HG03159 (cell line): ENCODE measurements around the gene UBE4B.
"Not testable (repeated sequence)": the region's sequence is repeated elsewhere in the genome, so short reads cannot be mapped to it uniquely, and the experiment has no call there.

Source experiments
- ATAC-seq: cut with Tn5 transposase; IDR thresholded peaks from one replicate; pipeline ENCODE4 v1.9.1; 2021; ENCODE audit warnings: mild to moderate bottlenecking, moderate library complexity; ENCODE audit not compliant: unreplicated experiment

Gene UBE4B

DNA sequence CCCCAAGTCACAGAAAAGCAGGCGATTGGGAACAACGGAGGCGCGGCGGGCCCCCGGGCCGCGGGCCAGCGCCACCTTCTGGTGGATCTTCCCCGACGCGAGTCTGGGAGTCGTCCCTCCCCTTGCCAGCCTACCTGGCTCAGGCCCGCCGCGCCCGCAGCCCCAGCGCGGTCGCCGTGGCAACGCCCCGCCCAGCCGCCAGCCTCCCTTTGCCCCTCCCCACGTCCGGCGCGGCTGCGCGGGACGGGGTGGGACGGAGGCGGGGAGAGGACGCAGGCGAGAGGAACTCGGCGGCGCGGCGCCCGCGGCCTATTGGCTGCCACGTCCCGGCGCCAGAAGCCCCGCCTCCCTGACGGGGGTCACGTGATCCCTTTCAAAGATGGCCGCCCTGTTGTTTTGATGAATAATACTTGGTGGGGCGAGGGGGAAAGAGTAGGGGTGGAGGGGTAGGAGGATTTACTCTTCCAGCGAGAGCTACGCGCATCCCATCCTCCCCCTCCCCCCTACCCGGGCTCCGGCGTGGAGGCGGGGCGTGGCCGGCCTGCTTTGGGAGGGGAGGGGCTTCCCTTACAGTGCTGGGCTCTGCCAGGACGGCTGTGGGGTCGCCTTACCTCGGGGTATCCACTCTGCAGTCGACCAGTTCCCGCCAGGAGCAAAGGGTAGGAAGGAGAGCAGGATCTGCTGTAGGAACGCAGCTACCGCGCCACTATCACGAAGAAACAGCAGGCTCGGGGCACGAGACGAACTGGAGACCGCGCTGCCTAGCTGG lies at the start of gene UBE4B:
Gene UBE4B (plus strand): TSS at position 369 of the 769 bp plus-strand sequence. CDS start 713 bp downstream, outside the sequence.
- peak; percentile 96 for ATAC-seq

DNA sequence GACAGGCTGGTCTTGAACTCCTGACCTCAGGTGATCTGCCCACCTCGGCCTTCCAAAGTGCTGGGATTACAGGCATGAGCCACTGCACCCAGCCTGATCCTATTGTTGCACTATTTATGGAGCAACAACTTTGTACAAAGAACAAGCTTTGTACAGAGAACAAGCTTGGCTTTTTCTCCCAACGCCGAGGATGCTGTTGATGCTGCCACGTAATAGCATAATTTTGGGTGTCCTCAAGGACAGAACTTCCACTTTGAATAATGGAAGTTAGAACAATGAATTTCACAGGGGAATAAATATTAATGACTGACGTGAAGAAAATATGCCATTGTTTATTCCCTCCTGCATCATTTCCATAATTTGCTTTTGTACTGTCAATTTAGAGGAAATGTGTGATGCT lies 48.5 kb upstream of the UBE4B start:
- no peak for ATAC-seq

DNA sequence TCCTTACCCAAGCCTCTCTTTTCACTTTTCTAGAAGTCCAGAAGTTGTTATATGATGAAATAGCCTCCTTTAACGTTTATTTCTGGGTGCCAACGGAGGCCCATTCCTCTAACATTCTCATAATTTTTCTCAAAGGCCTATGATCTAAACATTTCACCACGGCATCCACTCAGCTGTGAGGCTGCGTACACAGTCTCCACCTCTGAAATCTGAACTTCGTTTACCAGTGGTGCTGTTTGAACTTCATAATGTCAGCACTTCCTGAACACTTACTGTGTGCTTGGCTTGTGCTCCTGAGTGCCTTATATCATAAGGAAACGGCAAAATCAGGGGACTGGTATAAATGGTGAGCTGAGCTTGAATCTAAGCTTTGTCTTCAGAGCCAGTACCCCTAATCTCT lies 47.8 kb upstream of the UBE4B start:
- no peak for ATAC-seq

DNA sequence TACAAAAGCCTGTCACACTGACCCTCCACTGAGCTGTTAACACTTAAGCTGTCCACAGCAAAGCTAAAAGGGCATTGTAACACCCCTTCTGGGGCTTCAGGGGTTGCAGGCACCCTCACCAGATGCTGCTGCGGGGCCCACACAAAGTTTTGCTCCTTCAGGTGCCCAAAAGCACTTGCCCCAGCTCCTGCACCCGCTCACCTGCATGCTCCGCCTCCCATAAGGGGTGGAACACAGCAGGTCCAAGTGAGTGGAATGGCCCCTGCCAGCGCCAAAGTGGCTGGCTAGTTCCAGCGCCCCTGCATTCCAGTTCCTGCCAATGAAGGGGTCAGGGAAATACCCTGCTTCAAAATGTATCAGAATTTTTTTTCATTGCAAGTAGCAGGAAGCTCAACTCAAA lies 43.0 kb upstream of the UBE4B start:
- ATAC-seq = no peak

DNA sequence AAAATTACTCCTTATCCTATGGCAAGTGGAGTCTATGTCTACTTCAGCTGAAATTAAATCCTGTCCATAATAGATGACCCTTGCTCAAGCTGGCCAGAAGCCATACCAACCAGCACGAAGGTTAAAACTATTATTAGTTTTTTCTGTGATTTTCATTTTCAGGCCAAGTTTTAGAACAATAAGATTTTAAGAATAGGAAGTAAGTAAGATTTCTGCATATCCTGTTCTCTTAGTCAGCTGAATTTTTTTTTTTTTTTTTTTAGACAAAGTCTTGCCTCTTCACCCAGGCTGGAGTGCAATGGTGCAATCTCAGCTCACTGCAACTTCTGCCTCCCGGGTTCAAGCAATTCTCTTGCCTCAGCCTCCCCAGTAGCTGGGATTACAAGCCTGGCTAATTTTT lies 41.8 kb upstream of the UBE4B start:
- no peak for ATAC-seq

DNA sequence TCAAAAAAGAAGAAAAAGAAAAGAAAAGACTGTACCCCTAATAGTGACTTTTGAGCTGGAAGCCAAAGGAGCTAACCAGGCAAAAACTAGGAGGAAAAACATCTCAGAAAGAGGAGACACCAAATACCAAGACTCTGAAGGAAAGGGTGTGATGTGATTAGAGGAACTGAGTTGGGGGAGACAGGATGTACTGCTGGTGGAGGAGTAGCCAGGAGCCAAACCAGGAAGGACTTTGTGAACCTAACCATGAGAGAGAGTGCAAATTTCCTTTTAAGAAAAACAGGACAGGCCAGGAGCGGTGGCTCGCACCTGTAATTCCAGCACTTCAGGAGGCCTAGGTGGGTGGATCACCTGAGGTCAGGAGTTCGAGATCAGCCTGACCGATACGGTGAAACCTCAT lies 39.8 kb upstream of the UBE4B start:
- no peak for ATAC-seq

DNA sequence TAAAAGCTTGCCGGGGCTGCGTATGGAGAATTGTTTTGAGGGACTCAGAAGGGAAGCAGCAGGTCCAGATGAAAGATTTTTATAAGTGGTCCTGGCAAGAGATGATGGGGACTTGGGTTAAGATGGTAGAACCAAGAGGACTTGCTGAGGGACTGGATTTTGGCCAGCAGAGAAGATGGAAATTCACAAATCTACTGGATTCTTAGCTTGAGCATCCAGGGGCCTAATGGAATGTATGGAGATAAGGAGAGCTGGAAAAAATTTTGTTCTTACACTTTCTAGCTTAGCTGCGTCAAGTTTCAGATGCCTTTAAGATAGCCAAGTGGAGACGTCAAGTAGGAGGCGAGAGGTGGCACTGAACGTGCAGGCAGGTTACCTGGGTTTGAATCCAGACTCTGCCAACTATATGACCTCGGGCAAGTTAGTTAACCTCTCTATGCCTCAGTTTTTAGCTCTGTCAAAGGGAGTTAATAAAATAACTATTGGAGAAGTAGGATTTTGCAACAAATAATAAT lies 39.1 kb upstream of the UBE4B start:
- ATAC-seq = no peak

DNA sequence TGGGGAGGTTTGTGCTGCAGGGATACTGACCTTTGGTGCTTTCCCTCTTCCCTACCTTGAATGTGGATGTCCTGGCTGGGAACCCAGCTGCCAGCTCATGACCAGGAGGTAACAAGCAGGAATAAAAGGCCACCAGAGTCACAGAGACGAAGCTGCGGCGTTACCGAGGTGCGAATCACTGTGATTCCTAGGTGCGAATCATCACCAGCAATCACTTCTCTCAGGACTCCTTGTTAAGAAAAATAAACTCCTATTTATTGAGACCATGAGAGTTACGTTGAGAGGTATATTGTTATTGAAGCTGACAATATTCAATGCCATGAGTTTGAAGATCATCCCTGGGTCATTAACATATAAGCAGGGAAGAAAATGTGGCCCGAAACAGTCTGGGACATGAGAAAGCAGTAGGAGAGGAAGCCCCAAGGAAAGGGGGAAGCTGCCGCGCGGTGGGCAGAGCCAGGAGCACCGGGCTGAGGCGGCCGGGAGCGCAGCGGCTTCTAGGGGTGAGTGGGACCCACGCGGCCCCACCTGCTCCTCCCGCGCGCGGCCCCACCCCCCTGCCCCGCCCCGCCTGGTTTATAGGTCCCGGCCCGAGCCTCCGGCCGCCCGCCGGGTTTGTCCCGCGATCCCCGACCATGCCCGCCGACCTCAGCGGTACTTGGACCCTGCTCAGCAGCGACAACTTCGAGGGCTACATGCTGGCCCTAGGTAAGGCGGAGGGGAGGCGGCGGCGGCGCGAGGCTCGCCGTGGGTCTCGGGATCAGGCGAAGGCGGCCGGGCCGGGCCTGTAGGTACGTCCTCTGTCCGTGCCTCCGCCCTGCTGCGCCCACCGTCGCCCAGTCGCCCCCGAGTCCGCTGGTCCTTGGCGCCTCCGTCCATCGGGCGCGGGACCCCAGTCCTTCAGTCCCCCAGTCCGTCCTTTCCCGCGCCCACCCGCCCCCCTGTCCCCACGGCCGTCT lies 35.9 kb upstream of the UBE4B start, which contains the start of gene RBP7:
Gene RBP7 (plus strand): TSS at position 605 of the 959 bp plus-strand sequence. CDS start 31 bp downstream, at position 636.
- ATAC-seq = no peak

DNA sequence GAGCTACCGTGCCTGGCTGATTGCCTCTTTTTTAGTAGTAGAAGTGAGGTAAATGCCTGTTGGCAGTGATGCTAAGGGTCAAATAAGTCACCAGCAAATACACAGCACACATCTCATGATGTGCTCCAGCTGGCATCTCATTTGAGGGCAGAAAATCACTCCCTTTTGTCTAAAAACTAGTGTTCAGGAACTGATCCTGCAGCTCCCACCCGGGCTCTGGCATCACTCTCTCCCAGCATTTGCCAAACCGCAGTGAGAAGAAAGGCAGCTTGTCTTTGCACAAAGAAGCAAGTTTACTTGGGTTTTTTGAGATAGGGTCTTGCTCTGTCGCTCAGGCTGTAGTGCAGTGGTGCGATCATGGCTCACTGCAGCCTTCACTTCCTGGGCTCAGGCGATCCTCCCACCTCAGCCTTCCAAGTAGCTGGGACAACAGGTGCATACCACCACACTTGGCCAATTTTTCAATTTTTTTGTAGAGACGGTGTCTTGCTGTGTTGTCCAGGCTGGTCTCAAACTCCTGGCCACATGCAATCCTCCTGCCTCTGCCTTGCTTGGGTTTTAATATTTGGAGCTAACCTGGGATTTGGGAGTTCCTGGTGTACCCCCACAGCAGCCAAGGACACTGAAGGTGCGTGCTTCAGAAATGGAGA lies 31.6 kb upstream of the UBE4B start:
- ATAC-seq = no peak

DNA sequence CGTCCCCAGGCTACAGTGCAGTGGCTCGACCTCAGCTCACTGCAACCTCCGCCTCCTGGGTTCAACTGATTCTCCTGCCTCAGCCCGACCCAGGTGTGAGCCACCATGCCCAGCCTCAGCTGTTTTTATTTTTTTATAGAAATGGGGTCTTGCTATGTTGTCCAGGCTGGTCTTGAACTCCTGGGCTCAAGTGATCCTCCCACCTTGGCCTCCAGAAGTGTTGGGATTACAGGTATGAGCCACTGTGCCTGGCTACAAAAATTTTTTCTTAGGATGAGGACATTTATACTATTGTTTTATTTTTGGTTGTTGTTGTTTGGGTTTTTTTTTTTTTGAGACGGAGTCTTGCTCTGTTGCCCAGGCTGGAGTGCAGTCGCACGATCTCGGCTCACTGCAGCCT lies 27.5 kb upstream of the UBE4B start:
- ATAC-seq = not testable (repeated sequence)

DNA sequence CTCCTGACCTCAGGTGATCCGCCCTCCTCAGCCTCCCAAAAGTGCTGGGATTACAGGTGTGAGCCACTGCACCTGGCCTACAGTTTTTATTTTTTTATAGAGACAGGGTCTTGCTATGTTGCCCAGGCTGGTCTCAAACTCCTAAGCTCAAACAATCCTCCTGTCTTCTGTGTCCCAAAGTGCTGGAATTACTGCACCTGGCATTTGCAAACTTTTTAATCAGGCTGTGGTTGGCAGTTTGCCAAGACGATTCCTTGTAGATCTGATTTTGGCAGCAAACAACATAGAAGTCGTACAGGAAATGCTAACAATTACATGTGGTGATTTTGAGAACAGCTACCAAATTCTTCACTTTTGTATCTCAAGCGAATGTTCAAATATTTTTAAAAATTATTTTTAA lies 25.6 kb upstream of the UBE4B start:
- ATAC-seq = no peak

DNA sequence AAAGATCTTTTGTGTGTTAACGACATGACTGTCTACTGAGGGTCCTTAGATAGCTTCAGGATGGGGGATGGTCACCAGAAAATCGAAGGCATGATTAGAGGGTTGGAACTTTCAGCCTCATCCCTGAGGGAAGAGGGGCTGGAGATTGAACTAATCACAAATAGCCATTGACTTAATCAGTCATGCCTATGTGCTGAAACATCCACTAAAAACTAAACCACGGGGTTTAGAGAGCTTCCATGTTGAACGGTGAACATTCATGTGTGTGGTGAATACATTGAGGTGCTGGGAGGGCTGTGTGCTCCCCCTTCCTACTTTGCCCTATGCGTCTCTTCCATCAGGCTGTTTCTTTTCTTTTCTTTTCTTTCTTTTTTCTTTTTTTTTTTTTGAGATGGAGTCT lies 18.7 kb upstream of the UBE4B start:
- ATAC-seq = no peak

DNA sequence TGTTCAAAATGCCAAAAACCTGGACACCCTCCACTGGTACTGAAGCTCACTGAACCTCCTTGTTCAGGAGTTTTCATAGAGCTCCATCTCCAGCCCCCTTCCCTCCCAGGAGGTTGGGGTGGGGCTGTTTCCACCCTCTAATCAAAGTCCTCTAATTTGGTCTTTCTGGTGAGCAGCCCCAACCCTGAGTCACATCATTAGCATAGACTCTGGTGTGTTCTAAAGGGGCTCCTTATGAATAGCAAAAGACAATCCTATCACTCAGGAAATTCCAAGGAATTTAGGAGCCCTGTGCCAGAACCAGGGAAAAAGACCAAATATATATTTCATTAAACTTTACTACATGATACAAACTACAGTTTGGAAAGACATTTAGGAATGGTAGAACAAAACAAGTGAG lies 13.2 kb upstream of the UBE4B start:
- no peak for ATAC-seq

DNA sequence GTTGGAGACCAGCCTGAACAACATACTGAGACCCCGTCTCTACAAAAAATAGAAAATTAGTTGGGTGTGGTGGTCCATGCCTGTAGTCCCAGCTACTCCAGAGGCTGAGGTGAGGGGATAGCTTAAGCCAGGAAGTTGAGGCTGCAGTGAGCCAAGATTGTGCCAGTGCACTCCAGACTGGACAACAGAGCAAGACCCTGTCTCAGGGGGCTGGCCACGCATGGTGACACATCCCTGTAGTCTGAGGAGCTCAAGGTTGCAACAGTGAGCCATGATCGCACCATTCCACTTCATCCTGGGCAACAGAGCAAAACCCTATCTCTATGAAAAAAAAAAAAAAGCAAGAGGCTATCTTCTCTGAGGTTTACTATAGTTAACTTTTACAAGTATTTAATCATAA lies 12.7 kb upstream of the UBE4B start:
- no peak for ATAC-seq

DNA sequence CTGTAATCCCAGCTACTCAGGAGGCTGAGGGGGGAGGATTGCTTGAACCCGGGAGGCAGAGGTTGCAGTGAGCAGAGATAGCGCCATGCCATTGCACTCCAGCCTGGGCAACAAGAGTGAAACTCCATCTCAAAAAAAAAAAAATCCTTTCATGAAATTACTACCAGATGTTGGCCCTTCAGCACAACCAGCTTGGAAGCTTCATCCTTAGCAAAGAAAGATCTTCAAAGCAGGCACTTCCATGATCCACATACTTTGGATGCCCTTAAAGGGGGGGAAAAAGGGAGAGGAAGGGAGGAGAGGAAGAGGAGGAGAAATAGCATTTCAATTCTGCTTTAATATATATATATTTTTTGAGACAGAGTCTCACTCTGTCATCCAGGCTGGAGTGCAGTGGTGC lies 12.1 kb upstream of the UBE4B start:
- ATAC-seq = not testable (repeated sequence)

DNA sequence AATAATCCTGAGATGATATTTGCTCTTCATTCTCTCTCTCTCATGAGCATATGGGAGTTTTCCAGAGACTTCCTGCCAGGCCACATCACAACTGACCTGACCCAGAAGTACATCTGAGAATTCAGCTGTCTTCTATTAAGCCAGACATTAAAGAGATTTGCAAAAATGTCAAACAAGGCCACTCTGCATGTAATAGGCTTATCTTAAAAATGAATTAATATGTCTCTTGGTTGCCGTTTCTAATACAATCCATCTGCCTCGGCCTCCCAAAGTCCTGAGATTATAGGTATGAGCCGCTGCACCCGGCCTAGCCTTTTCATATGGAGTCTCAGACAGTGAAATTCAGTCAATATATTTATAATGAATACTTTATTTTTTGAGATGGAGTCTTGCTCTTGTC lies 10.8 kb upstream of the UBE4B start:
- not testable (repeated sequence) for ATAC-seq

DNA sequence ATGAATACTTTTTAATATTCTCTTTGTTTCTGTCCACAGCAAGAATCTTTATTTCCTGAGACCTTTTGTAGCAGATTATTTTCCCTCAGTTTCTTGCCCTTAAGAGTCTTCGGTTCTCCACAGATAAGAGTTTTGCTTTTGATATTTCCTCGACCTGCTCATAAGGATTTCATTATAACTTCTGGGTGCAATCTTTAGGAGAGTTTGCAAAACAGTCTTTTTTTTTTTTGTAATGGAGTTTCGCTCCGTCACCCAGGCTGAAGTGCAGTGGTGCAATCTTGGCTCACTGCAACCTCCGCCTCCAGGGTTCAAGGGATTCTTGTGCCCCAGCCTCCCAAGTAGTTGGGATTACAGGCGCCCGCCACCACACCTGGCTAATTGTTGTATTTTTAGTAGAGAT lies 10.1 kb upstream of the UBE4B start:
- ATAC-seq = no peak

DNA sequence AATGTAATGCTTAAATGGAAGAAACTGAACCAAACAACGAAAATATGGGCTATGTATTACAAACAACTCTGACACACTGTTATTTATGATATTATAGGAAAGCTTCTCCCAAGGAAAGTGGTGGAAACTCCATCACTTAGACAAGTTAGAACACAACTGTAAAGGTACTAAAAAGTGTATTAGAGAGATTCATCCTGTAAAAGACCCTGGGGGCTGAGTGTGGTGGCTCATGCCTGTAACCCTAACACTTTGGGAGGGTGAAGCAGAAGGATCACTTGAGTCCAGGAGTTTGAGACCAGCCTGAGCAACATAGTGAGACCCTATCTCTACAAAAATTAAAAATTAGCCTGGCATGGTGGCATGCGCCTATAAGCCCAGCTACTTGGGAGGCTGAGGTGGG lies 7.4 kb upstream of the UBE4B start:
- no peak for ATAC-seq

DNA sequence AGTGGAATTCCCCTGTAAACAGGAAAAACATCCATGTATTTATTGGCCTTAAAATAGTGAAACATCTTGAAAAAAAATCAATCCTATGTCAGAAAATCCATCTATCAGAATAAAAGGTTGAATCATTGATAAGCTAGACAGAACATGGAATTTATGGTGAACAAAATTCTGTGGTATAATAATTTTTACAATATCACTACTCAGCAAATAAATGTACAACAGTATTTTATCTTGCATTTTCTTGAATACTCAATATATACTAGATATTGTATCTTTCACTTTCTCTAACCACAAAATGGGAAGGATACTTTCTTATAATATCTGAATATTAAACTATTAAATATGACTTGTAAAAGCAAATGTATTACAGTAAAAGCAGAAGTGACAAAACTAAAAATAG lies 5.7 kb upstream of the UBE4B start:
- ATAC-seq = no peak

DNA sequence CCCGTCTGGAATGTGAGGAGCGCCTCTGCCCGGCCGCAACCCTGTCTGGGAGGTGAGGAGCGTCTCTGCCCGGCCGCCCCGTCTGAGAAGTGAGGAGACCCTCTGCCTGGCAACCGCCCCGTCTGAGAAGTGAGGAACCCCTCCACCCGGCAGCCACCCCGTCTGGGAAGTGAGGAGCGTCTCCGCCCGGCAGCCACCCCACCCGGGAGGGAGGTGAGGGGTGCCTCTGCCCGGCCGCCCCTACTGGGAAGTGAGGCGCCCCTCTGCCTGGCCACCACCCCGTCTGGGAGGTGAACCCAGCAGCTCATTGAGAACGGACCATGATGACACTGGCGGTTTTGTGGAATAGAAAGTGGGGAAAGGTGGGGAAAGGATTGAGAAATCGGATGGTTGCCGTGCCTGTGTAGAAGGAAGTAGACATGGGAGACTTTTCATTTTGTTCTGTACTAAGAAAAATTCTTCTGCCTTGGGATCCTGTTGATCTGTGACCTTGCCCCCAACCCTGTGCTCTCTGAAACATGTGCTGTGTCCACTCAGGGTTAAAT lies 3.7 kb upstream of the UBE4B start:
- not testable (repeated sequence) for ATAC-seq

DNA sequence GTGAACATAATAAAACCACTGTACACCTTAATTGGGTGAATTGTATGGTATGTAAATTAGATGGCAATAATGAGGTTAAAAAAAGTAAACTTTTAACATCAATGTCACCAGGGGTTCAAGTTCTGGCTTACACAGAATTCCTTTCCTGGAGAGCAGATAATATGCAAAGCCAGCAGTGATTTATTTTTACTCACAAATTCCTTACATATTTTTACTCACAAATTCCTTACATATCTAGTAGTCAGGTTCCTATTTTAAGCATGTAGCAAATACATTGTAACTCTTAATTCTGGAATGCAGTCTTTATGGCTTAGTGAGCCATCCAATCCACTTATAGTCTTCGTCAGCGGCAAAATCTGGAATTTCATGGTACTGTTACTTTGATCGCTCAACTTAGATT lies 1.3 kb upstream of the UBE4B start:
- no peak for ATAC-seq
